ENCODE measurements around the gene SLC9A3. TPM values are rescaled to one million over a fixed set of nuclear protein-coding genes. Genes with fewer than 3 reads are reported as not detected.

Gene SLC9A3
- polyA plus RNA-seq, 1 experiment, result 0.76 TPM

DNA sequence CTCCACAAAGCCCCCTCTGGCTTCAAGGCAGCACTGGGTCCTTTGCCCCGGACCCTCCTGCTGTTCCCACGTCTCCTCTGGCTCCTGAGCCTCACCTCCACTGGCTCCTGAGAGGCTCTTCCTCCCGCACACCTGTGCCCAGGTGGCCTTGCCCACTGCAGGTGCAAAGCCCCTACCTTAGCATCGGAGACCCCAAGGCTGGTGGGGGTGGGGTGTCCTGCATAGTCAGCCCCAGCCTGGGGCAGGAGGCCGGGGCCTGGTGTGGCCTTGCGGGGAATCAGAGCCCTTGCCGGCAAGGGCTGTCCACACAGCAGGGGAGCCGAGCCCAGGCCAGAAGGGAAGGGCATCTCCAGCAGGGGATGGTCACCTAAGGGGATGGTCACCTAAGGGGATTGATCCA lies 46.6 kb upstream of the SLC9A3 start:
- Histone ChIP-seq H3K27ac (ENCODE audit: low read depth, low read length) (no peak overlapping the region), H3K27me3 (ENCODE audit: control insufficient read depth, insufficient read depth, low read length) (peaks cover 46% of the 10 kb centered on the region), H3K4me3 (ENCODE audit: low read depth, low read length) (no peak overlapping the region), H3K9me3 (ENCODE audit: control insufficient read depth, insufficient read depth, low read length) (peaks cover 27% of the 10 kb centered on the region)
- ChIA-PET CTCF (no interaction called here), POLR2A (no interaction called here)
- no peak for TF ChIP-seq CTCF (IDR thresholded peaks at IDR 0.05; ENCODE audit: low read depth, low read length)
- no peak for DNase-seq (ENCODE audit: low read depth, low spot score)

DNA sequence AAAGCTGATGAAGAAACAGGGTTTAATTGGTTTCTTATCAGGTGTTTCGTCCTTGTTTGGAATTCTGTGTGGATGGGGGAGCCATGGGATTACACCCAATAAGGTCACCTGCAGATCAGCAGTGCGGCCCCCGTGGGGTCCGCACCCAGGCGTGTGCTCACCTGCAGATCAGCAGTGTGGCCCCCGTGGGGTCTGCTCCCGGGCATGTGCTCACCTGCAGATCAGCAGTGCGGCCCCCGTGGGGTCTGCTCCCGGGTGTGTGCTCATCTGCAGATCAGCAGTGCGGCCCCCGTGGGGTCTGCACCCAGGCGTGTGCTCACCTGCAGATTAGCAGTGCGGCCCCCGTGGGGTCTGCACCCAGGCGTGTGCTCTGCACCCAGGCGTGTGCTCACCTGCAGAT lies 46.2 kb upstream of the SLC9A3 start:
- Histone ChIP-seq H3K27ac (ENCODE audit: low read depth, low read length) (no peak overlapping the region), H3K4me3 (ENCODE audit: low read depth, low read length) (no peak overlapping the region), H3K27me3 (ENCODE audit: control insufficient read depth, insufficient read depth, low read length) (peaks cover 49% of the 10 kb centered on the region), H3K9me3 (ENCODE audit: control insufficient read depth, insufficient read depth, low read length) (peaks cover 29% of the 10 kb centered on the region)
- ChIA-PET CTCF (no interaction called here), POLR2A (no interaction called here)
- TF ChIP-seq CTCF (IDR thresholded peaks at IDR 0.05; ENCODE audit: low read depth, low read length), result no peak
- no peak for DNase-seq (ENCODE audit: low read depth, low spot score)

GRCh38 chr5:569868-570361 lies 45.7 kb upstream of the SLC9A3 start:
- CTCF ChIA-PET, result no interaction called here
- Histone ChIP-seq H3K27ac (ENCODE audit: low read depth, low read length) (no peak overlapping the region), H3K27me3 (ENCODE audit: control insufficient read depth, insufficient read depth, low read length) (peaks cover 49% of the 10 kb centered on the region), H3K9me3 (ENCODE audit: control insufficient read depth, insufficient read depth, low read length) (peaks cover 29% of the 10 kb centered on the region), H3K4me3 (ENCODE audit: low read depth, low read length) (no peak overlapping the region)
- TF ChIP-seq CTCF (IDR thresholded peaks at IDR 0.05; ENCODE audit: low read depth, low read length), result no peak
- no peak for DNase-seq (ENCODE audit: low read depth, low spot score)
- POLR2A ChIA-PET, result no interaction called here

DNA sequence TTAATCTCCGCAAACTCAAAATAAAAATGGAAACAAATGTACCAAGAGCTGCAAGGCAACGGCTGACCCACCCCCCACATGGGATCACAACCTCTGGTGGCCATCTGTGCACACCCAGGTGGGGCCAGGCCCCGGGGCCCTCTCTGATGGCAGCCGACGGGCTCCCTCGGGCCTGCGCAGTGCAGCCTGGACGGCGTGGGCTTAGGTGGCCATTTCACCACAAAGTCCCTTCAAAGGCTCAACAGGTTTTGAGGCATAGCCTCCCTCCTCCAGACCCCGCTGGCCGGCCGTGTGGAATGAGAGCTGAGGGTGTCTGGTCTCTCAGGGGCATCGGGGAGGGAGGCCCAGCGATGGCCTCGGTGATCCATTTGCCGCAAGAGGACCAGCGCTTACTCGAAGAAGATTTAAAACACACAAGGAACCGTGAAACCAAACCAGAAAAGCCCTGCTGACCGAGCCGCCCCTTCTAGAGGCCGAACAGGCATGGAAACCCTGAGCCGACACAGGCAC lies 45.2 kb upstream of the SLC9A3 start:
- no peak overlapping the region for H3K27ac ChIP-seq (ENCODE audit: low read depth, low read length)
- DNase-seq (ENCODE audit: low read depth, low spot score), result no peak
- peaks cover 29% of the 10 kb centered on the region for H3K9me3 ChIP-seq (ENCODE audit: control insufficient read depth, insufficient read depth, low read length)
- H3K27me3 ChIP-seq (ENCODE audit: control insufficient read depth, insufficient read depth, low read length), result peaks cover 44% of the 10 kb centered on the region
- H3K4me3 ChIP-seq (ENCODE audit: low read depth, low read length), result no peak overlapping the region
- POLR2A ChIA-PET, result no interaction called here
- TF ChIP-seq CTCF (IDR thresholded peaks at IDR 0.05; ENCODE audit: low read depth, low read length), result no peak
- CTCF ChIA-PET, result interaction anchor here (1.4 kb wide), 1 partner anchor 253 kb away, joined by 3 read pairs; no protein-coding TSS in a partner anchor

- no peak for DNase-seq (ENCODE audit: low read depth, low spot score)
- no peak overlapping the region for H3K27ac ChIP-seq (ENCODE audit: low read depth, low read length)
- H3K4me3 ChIP-seq (ENCODE audit: low read depth, low read length), result no peak overlapping the region
- CTCF ChIA-PET, result interaction anchor here (1.4 kb wide), 1 partner anchor 252 kb away, joined by 3 read pairs; no protein-coding TSS in a partner anchor
- TF ChIP-seq CTCF (IDR thresholded peaks at IDR 0.05; ENCODE audit: low read depth, low read length), result no peak
- H3K9me3 ChIP-seq (ENCODE audit: control insufficient read depth, insufficient read depth, low read length), result peaks cover 29% of the 10 kb centered on the region
- peaks cover 43% of the 10 kb centered on the region for H3K27me3 ChIP-seq (ENCODE audit: control insufficient read depth, insufficient read depth, low read length)
- POLR2A ChIA-PET, result no interaction called here
These were observed 44.6 kb upstream of the SLC9A3 start for GRCh38 chr5:568809-569208.

Data from AG04450 (cell line).